ENCODE measurements around the gene TEAD1.

Gene TEAD1

DNA sequence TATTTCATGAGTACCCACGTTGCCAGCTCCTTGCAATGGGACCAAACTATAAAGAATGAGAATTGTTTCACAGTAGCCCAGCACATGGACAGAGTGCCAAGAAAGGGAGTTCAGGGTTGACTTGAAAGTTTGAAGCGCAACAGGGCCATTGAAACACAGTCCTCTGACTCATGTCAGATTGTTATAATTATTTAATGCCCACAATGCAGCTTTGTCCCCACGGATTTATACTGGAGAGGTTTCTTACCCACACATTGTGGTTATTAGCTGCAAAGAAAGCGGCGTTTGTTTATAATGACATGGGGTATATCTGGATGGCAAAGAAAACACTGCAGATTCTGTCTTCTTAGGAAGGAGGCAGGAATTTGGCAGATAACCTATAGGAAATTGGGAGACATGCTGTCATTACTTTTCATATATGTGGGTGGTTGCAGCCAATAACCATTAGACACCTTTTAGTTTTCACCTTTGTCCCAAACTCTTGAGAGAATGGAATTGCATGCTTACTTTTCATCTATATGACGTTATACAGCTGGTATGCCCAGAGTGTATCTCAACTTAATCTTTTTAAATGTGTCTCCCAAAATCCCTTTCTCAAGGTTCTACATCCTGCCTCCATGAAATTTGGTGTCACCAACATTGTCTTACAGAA is 143.6 kb downstream of the TEAD1 start:
- no peak for DNase-seq

DNA sequence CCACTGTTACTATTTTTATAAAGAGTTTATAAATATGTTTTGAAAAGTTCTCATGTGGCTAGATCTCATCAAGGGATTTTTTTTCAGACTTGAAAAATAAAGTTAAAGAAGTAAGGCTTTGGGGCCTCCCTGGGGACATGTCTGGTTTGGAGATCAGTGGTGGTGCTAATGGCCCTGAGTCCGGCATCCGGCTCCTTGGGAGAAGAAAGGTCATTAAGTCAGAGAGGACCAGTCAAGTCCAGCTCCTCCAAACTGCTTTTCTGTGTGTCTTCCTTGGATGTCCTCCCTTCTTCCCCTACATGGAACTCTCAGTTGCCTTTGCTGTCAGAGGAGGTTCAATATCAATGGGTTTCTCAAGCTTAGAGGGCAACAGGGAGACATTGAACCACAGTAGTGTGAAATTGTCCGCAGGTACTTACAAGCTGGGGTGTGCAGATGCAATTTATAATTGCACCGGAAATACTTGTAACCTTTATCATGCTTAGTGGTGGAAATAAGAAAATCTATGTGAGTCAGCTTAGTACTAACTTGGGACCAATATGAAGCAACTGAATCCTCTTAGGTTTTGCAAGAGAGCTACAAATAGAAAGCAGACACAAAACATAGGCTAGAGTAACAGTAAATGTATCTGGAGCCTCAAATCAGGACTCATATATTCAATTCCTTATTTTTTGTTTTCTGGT is 144.3 kb downstream of the TEAD1 start:
- DNase-seq, result peak; percentile 85

DNA sequence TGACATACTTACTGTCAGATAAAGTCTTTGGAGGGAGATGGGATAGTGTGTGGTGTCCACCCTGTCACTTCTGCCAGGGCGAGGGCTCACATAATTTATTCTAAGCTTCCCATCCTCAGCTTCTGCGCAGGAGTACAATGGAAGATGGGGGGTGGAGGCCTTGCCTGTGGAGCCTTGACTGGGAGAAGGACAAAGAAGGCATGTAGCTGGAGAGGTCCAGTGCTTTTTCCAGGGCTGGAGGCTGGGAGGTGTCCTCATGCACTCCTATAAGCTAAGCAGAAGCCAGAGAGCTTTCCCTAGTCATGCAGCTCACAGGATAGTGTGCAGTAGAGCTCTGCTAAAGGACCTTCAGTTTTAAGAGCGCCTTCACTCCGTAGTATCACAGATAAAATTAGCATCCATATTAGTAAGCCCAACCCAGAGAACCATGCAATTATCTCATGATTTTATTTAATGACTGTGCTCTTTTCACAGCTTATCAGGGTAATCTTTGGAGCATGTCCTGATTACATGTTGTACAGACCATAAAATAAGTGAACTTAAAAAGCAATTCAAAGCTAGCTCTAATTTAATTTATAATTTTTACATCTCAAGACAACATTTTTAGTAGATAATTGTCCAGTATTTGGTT is 148.3 kb downstream of the TEAD1 start:
- DNase-seq, result no peak

DNA sequence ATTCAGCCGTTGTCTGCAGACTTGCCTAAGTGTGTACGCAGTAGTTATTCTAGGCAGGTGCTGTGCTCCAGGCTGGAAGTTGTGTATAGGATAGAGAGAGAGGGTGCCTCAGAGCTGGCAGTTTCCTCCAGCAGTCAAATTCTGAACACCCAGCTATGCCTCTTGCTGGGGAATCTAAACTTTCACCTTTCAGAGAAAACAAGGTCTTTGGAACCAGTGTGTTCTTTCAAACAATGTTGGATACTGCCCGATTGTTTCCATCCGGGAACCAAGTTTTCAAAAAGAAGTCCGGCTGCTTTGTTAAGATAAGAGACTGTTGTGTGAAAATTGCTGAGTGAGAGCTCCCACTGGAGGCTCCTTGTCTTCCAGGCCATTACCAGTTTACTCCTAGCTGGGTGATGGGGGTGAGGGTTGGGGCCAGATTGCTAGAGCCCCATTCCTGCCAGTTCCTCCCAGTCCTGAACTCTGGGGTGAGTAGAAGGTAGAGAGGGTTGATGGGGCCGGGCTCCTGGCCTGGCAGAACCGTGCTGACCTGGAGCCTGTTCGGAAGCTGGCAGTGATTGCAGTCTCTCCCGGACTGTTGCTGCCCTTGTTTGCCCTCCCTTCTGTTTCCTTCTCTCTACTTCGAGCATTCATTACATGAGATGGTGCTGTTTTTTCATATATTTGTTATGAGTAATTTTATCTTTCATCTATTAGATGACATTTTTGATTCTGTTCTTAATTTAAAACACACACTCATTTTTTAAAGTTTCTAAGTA is 150.2 kb downstream of the TEAD1 start:
- DNase-seq, result no peak

DNA sequence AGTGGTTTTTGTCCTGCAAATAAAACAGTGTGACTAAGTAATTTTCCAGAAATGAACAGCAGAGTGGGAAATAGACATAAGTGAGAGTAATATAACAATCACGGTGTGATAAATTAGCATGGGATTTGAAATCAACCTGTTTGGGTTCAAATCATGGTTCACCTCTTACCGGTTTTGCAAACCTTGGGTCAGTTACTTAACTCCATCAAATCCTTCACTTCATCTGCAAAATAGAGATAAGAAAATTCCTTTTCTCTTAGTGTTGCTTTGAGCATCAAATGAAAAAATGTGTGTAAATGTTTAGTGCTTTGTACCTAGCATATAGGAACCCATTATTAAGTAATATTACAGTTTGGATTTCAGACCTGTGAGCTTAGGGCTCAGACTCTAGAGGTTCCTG is 152.2 kb downstream of the TEAD1 start:
- DNase-seq, result peak; percentile 78

DNA sequence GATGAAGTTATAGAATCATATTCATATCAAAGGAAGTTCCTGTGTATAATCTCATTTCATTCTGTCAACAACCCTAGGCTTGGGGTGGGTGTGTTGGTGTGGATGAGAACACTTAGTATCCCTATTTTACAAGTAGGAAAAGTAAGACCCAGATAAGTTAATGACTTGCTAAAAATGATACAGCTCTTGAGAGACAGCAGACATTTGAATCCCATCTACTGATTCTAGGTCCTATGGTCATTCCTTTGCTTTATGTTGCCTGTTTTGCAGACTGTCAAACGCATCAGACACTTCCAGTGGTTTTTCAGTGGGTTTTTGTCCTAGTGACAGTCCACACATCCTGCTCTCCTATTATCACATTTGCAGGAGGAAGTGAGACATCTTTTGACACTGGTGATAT is 153.1 kb downstream of the TEAD1 start:
- no peak for DNase-seq

DNA sequence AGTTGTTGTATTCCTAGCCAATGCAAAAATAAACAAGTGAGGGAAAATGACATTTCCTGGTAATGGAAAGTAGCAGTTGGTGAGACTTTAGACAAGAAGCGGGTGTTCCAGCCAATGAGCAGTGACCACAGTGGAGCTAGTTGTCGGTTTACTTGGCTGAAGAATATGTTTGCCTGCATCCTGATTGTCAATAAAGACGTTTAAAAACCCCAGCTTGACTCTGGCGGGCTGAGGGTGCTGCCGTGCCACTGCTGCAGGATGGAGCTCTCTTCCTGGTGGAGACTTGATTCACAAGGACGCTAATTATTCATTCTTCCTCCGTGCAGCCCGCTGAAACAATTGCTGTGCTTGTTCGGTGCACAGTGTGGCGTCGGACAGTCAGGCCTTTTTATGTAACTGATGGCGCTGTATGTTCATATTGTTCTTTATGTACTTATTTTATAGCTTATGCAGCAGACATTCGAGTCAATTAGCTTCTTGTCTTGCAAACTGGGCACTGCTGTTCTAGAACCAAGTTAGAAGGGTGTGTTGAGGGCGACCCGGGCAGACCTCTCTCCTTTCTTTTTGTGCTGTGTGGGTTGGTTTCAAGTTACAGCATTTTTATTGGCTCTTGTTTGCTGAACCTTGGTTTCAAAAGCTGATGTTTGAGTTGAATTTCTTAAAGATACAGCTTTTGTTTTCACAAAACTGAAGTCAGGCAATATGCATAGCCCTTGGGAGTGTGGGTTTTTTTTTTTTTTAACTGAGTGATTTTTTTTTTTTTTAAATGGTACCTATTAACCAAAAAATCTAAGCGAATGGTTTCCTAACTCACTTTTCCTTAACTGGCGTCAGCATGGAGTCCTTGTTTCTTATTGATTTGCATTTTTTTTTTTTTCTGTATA is 153.9 kb downstream of the TEAD1 start:
- no peak for DNase-seq

DNA sequence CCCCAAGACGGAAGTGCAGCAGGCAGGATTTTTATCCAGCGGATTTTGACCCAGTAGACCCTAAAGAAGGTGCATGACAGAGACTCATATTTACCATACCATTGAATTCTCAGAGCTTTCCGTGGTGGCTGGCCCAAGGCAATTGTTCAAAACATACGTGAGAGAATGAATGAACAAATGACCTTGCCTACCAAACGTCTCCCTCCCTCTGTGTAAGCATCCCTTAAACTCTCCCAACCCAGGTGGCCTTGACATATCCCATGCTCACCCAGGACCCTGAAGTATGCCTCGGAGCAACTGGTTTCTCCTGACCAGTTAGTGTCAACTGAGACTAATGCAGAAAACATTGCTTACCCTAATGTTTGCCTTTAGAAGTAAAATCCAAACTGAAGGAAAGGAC is 154.9 kb downstream of the TEAD1 start:
- no peak for DNase-seq

DNA sequence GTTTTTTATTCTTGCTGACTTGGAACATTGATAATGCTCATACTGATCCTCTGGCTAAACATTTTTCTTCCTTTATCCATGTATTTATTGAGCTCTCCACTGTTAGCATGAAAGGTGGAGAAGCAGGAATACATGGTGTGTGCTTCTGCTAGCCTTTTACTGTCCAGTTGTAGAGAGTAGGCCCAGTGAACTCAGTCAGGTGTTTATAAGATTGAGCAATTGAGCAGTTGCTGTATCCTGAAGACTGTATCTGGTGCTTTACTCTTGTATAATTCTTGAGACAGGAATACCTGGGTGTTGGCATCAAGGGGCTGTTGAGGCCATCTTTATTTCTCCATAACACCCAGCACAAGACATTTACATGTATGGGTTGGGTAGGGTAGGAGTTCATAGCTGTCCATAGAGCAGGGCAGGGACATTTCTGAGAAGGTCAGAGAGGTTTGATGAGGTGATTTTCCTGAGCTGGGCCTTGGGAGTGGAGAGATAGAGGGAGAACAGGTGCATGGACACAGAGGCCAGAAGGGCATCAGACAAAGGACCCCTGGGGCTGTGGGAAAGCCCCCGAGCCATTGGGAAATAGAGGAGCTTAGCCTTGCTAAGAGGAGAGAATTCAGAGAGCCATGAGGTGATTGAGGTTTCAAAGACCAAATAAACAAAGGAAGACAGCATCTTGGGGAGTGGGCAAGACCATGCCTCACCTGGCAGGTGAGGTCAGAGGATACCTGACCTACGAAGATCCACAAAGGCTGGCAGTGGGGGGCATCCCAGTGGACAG is 155.5 kb downstream of the TEAD1 start:
- DNase-seq, result no peak

DNA sequence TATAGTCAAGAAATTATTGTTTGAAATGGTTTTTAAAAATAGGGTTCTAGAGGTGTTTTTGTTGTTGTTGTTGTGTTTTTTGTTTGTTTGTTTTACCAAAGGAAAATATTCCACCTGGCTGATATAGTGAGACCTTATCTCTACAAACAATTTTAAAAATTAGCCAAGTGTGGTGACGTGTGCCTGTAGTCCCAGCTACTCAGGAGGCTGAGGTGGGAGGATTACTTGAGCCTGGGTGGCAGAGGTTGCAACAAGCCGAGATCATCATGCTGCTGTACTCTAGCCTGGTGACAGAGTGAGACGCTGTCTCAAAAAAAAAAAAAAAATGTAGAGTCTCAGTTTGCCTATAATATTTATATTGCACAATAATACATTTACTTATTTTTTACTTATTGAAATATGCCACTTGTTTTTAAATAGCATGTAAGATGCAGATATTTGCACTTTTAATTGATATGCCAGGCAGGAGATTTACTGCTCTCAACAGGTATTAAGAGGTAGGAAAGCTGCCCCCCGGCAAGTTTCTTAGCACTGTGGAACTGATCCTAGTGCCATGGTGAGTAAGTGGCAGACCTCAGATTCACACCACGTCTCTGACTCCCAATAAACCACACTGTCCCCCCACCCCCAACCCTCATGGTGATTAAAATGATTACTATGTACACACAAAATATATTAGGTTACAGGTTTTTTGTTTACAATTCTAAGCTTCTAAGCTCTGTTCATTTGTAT is 157.4 kb downstream of the TEAD1 start:
- no peak for DNase-seq

DNA sequence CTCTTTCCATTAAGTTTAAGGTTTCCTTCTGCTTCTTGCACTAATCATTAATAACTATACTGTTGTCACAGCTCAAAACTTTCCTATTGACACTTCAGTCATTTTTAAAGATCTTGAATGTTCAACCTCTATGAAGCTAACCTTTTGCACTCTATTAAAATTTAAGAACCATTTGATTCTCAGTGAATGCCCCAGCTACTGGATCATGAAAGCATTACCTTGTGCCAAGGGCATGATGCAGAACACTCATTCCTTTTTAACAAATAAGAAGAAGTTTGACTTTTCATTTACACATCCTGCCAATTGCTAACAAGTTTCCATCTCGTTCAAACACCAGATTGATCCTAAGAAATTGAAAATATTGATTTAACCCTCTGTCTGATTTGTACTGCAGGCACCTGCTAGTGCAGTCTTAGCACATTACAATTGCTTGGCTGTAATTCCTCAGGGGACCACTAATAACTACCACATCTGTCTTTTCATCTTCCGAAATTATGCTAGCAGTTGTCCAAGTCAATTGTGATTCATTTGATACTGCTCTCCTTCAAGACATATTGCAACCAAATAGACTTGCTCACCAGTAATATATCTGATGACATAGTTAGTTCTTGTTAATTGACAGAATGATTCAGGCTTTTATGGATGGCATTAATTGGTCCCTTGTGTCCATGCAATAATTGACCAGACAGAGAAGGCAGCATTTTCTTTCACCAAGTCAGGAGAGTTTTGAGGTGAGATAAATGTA is 158.4 kb downstream of the TEAD1 start:
- no peak for DNase-seq

DNA sequence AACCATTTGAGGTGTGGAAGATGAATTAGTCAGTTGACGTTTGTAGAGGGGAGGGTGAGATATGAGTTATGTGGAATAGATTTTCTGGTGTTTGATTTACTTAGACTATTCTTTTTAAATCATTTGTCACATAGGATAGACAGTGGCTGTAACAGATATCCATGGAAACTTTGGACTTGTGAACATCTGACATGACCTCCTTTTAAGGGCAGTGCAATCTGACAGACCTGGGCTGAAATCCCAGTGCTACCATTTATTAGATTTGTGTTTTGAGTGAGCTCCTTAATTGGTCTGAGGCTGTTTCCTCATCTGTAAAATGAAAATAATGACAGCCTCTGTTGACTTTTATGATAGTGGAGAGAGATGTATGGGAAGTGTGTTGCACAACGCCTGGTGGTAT is 159.9 kb downstream of the TEAD1 start:
- DNase-seq, result no peak

DNA sequence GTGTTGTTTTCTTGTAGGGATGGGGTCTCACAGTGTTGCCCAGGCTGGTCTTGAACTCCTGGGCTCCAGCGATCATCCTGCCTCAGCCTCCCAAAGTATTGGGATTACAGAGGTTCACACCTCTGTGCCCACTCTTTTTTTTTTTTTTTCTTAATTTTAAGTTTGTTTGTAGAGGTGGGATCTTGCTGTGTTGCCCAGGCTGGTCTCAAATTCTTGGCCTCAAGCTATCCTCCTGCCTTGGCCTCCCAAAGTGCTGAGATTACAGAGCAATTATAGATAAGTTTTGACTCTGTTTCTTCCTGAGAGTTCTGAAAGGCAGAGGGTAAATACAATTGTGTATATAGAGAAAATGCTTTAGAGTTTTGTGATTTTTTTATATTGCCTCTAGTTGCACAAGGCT is 160.4 kb downstream of the TEAD1 start:
- no peak for DNase-seq

DNA sequence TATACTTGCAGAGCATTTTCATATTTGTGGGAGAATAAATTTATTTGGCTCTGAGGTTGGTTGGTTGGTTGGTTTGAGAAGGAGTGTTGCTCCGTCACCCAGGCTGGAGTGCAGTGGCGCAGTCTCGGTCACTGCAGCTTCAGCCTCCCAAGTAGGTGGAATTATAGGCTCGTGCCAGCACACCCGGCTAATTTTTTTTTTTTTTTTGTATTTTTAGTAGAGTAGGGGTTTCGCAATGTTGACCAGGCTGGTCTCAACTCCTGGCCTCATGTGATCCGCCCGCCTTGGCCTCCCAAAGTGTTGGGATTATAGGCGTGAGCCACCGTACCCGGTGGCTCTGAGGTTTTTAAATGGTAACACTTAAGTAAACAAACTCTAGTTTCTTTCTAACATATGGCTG is 161.1 kb downstream of the TEAD1 start:
- no peak for DNase-seq

DNA sequence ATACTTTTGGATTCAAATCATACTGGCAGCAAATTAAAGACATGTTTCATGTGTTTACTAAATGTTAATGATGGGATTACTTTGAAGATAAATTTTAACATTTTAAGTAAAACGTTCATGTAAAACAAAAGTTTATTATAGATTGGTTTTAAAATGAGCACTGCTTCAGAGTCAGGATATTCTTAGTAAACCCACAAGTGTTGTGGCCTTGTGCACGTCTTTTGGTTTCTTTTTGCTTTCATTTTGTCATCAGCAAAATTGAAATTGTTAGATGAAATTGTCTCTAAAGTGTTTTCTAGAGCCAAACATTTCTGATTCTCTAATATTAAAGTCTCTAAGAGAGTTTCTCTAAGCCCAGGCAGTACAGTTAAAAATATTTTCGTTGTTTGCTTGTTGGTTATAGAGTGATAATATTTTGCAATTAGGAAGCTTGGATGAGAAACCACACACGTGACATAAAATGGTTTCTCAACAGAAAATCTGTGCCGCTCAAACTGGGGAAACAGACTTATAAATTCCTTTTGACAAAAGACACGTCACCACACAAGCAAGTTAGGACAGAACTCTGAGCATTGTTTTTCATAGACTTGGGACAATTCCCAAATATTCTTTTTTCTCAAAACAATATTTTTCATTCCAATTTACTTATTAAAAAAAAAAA is 164.4 kb downstream of the TEAD1 start:
- no peak for DNase-seq

DNA sequence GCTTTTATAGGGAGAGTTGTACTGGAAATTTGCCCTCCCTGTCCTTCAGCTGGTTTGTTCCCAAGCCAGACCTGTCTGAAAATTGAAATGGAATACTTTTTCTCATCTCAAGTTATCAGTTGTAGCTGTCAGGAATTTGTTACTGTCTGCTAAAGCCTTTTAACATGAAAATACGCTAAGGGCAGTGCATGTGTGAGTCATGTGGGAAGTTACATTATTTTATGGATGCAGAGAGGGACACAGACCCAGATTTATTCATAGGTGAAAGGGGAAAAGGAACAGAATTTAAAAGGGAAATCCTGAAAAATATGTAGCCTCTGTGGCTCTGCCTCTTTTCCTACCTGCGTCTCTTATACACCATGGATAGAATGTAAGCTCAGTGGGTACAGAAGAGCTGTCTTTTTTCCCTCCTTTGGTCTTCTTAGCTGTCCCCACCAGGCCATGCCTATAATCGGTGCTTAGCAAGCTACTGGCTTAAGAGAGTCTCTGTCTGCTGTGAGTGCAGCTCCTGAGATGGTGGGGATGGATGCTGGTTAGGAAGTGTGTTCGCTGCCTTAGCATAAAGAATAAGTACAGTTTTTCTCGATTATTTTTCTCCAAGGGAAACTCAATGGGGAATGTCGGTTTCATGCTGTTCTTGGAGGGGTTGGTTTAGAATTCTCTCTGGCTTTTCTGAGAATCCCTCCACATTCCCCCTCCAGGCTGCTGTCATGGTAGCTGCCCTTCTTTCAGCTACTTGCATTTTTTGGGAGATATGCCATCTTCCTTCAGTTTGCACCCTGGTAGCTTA is 166.8 kb downstream of the TEAD1 start:
- peak; percentile 44 for DNase-seq

DNA sequence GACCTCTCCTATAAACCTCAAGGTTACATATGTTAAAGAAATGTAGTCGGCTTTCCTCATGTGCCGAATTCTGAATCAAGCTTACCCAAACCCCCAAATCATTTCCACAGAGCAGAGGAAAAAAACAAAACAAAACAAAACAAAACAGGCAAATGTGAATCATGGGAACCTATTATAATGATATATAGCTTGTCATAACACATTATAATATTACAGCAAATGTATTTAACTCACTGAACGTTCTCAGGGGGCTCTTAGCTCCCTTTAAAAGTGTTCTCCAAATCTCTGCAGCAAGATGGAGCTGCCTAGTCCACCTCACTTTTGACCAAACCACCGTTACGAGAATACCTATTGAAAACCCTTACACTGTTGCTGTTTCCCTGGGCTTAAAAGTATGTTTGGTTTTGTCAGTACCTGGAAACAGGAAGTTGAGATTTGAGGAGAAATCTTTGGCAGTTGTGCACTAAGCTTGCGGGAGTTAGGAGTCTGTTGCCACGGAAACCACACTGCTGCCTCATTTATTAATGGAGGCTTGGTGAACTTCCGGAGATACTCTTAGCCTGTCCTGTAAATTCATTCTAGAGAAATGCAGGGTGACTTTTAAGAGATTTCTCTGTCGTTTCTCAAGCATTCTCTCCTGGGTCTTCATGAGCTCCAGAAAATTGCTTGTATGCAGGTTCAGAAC is 167.9 kb downstream of the TEAD1 start:
- peak; percentile 78 for DNase-seq

DNA sequence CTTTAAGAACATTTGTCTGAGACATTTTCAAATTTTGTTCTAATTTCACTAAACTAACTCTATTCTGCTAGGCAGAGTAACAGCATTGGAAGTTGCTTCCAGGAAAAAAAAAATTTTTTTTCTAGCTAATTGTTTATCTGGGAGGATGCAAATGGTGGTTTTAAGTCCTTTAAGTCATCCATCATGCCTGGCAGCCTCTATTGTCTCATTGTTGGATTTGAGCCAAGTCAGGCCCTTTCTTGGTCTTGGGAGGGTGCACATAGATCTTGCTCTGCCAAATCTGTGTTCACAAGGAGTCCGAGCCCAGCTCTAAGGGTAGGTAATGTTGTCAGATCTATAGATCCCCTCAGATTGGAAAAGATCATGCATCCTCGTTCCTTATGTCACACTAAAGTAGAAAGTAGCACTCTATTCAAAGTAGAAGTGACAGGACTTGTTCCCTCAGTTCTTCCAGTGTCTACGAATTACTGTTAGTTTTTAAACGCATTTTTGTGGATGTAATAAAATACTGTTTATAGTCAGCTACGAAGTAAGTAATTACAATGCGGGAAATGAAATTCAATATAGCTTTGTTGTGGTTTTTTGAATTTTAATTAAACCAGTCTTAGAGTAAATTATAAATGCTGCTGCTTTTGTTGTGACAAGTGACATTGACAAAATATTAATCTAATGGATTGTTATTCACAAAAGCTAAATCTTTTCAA is 168.9 kb downstream of the TEAD1 start:
- peak; percentile 77 for DNase-seq
